GM12865 (cell line): Measurements from ENCODE around the gene ADAM29.
A peak's percentile ranks its signal among the peaks of the same experiment; 100 is the strongest.
"Not testable (repeated sequence)": the region's sequence is repeated elsewhere in the genome, so short reads cannot be mapped to it uniquely, and the experiment has no call there.

ENCODE experiments used
- DNase-seq: peaks from one replicate; pipeline ENCODE4 v3.0.0; 2010; ENCODE audit warnings: low read depth
- H3K4me3 ChIP-seq: 2 replicates; pipeline ENCODE4 v1.5.1; 2011; ENCODE audit warnings: mild to moderate bottlenecking, low read depth, low read length, control low read depth
- CTCF ChIP-seq: IDR thresholded peaks from 2 replicates; pipeline ENCODE4 v1.5.1; 2011; ENCODE audit warnings: low read length, control low read depth, low read depth, inconsistent platforms; ENCODE audit not compliant: insufficient read depth; ENCODE audit errors: missing control alignments

ADAM29 gene

GRCh38 chr4:174918058-174918457, at the start of gene ADAM29:
Gene ADAM29, plus strand, starts transcription at chr4:174918358. Its CDS starts 57,168 bp downstream, at chr4:174975526.
- TF ChIP-seq CTCF: no peak
- H3K4me3 ChIP-seq: no peak within 1 kb of the TSS
- no peak for DNase-seq

GRCh38 chr4:174869339-174869738, 48.8 kb upstream of the ADAM29 start:
- no peak overlapping the region for H3K4me3 ChIP-seq
- no peak for DNase-seq
- TF ChIP-seq CTCF: no peak

GRCh38 chr4:174870311-174870710, 47.8 kb upstream of the ADAM29 start:
- no peak overlapping the region for H3K4me3 ChIP-seq
- DNase-seq: no peak

GRCh38 chr4:174871407-174871806, 46.8 kb upstream of the ADAM29 start:
- DNase-seq: no peak
- H3K4me3 ChIP-seq: no peak overlapping the region
- TF ChIP-seq CTCF: no peak

More at GRCh38 chr4:174870311-174870710, 47.8 kb upstream of the ADAM29 start:
- no peak for TF ChIP-seq CTCF

- not testable (repeated sequence) for H3K4me3 ChIP-seq
These were observed 45.0 kb upstream of the ADAM29 start for GRCh38 chr4:174873146-174873545.

GRCh38 chr4:174873931-174874330, 44.2 kb upstream of the ADAM29 start:
- TF ChIP-seq CTCF: peak; percentile 41
- DNase-seq: peak; percentile 61
- no peak overlapping the region for H3K4me3 ChIP-seq

More at GRCh38 chr4:174873146-174873545, 45.0 kb upstream of the ADAM29 start:
- DNase-seq: not testable (repeated sequence)

- peak; percentile 9 for DNase-seq
- H3K4me3 ChIP-seq: no peak overlapping the region
- TF ChIP-seq CTCF: no peak
These were observed 43.3 kb upstream of the ADAM29 start for GRCh38 chr4:174874898-174875297.
